K562 (cell line): ENCODE results near the gene NR1H2. TPM values are rescaled to one million over a fixed set of nuclear protein-coding genes. Genes with fewer than 3 reads are reported as not detected.

Source experiments
- CLOCK ChIP-seq: fragments of 250-450 bp; sonication (Bioruptor Pico); IDR thresholded peaks from 2 replicates; pipeline ENCODE4 v1.4.0; 2020; ENCODE audit warnings: mild to moderate bottlenecking, moderate library complexity, borderline replicate concordance
- FOXA3 ChIP-seq, 2 experiments: fragments of 450-650 bp in 1 of 2; sonication (generic) in 1 of 2; formaldehyde crosslinking; IDR thresholded peaks in 1 of 2; conservative IDR thresholded peaks in 1 of 2; 2 replicates each; pipeline versions ENCODE4 v1.4.0 to v1.8.0; 2020 to 2022; ENCODE audit warnings: mild to moderate bottlenecking in 2 of 2, missing genetic modification reagents in 1 of 2
- GTF3C2 ChIP-seq: IDR thresholded peaks from 3 replicates; pipeline ENCODE4 v1.6.1; 2011; ENCODE audit warnings: borderline replicate concordance, mild to moderate bottlenecking, moderate library complexity; ENCODE audit not compliant: insufficient read length; ENCODE audit errors: extremely low read depth
- HNRNPH1 ChIP-seq: fragments of 200-400 bp; formaldehyde crosslinking; optimal IDR thresholded peaks from 2 replicates; pipeline ENCODE3; 2017; ENCODE audit warnings: low read depth, mild to moderate bottlenecking, low read length, moderate library complexity
- KLF1 ChIP-seq: fragments of 450-650 bp; IDR thresholded peaks from 2 replicates; pipeline ENCODE4 v1.6.1; 2016; ENCODE audit warnings: missing genetic modification characterization, missing compliant biosample characterization
- MYC ChIP-seq, 2 experiments: fragments of 250-450 bp in 1 of 2; sonication (Bioruptor Pico) in 1 of 2; IDR thresholded peaks; 2 replicates each; pipeline versions ENCODE4 v1.5.1 to v1.6.1; 2012 to 2021; ENCODE audit warnings: low read depth in 2 of 2, borderline replicate concordance in 1 of 2, improper control_type of control experiment in 1 of 2, low read length in 1 of 2, mild to moderate bottlenecking in 1 of 2, moderate library complexity in 1 of 2
- PHTF2 ChIP-seq: fragments of 250-450 bp; sonication (Bioruptor Pico); IDR thresholded peaks from 2 replicates; pipeline ENCODE4 v1.5.0; 2021; ENCODE audit warnings: mild to moderate bottlenecking
- SIN3A ChIP-seq, 2 experiments: fragments of 150-350 bp in 1 of 2; IDR thresholded peaks; 2 replicates each; pipeline ENCODE4 v1.6.1; 2011 to 2016; ENCODE audit warnings: borderline replicate concordance in 2 of 2, low read depth in 2 of 2, low read length in 2 of 2, mild to moderate bottlenecking in 2 of 2, moderate library complexity in 2 of 2; ENCODE audit not compliant: control insufficient read depth in 1 of 2
- SLC30A9 ChIP-seq: fragments of 250-450 bp; sonication (Bioruptor Pico); IDR thresholded peaks from 2 replicates; pipeline ENCODE4 v1.8.0; 2022; ENCODE audit warnings: mild to moderate bottlenecking, moderate library complexity
- STAT6 ChIP-seq: sonication (generic); formaldehyde crosslinking; IDR thresholded peaks from 2 replicates; pipeline ENCODE4 v1.8.1; 2023; ENCODE audit warnings: mild to moderate bottlenecking, missing genetic modification reagents
- TEAD4 ChIP-seq, 2 experiments: sonication (generic) in 1 of 2; formaldehyde crosslinking in 1 of 2; IDR thresholded peaks; 2 replicates each; pipeline versions ENCODE4 v1.6.1 to v1.8.0; 2012 to 2022; ENCODE audit warnings: borderline replicate concordance in 1 of 2, inconsistent platforms in 1 of 2, low read length in 1 of 2, mild to moderate bottlenecking in 1 of 2, missing genetic modification reagents in 1 of 2
- ZNF146 ChIP-seq: IDR thresholded peaks from one replicate; pipeline ENCODE4 v1.6.1; 2018; ENCODE audit warnings: missing compliant biosample characterization; ENCODE audit not compliant: unreplicated experiment
- ZNF24 ChIP-seq: fragments of 450-650 bp; IDR thresholded peaks from 2 replicates; pipeline ENCODE4 v1.6.1; 2016
- ZNF668 ChIP-seq: fragments of 250-450 bp; sonication (Bioruptor Pico); IDR thresholded peaks from 2 replicates; pipeline ENCODE4 v1.8.0; 2022; ENCODE audit warnings: mild to moderate bottlenecking, inconsistent platforms
- polyA plus RNA-seq, 8 experiments: library from polyadenylated mRNA; depleted of rRNA in 4 of 8; stranded (reverse) in 5 of 8; unstranded in 3 of 8; fragments of >200 nt; fragmentation: Nextera tagmentation in 2 of 8; fragmentation: Illumina TruSeq in 1 of 8; extraction: Ambion mirVana in 2 of 8; extraction: Trizol in 1 of 8; gene quantifications; 2 replicates each; pipeline versions ENCODE4 v1.2.1 to v1.2.3, GENCODE V29; 2011 to 2014; ENCODE audit warnings: inconsistent platforms in 1 of 8, missing spikeins in 1 of 8
- total RNA-seq, 7 experiments: library from RNA; depleted of rRNA in 6 of 7; stranded (reverse); fragments of >200 nt in 6 of 7; fragmentation: Illumina TruSeq in 2 of 7; extraction: Trizol in 2 of 7; gene quantifications; 2 replicates each; pipeline versions ENCODE4 v1.2.1 to v1.2.3, GENCODE V29; 2011 to 2021; ENCODE audit warnings: low replicate concordance in 1 of 7
- TF ChIP-seq, protein P1 (sequence below): fragments of 450-650 bp; formaldehyde crosslinking; conservative IDR thresholded peaks from 2 replicates; pipeline ENCODE4 v1.4.0; 2022; ENCODE audit warnings: mild to moderate bottlenecking, missing genetic modification characterization

NR1H2 gene
- total and polyA plus RNA-seq, 9 of the 15 experiments (the other 6 are each of a cell fraction or from before 2014, with no cell fraction given), result 0.11 to 73.8 (median 24.0) TPM

- TF ChIP-seq GTF3C2 (no peak), ZNF24 (no peak), SLC30A9 (no peak), STAT6 (CRISPR knock-in tag) (no peak), HNRNPH1 (no peak), MYC (IDR thresholded peaks at IDR 0.05; ENCODE audit: low read depth, low read length) (peak; percentile 98), MYC (CRISPR knock-in tag; IDR thresholded peaks at IDR 0.05; ENCODE audit: borderline replicate concordance, low read depth) (no peak), KLF1 (tag) (no peak), SIN3A (IDR thresholded peaks at IDR 0.05; ENCODE audit: borderline replicate concordance in 2 of 2, control insufficient read depth in 1 of 2, low read depth in 2 of 2, low read length in 2 of 2) (no peak), CLOCK (CRISPR knock-in tag) (no peak), FOXA3 (CRISPR knock-in tag; conservative IDR thresholded peaks at IDR 0.05 in 1 of 2, IDR thresholded peaks at IDR 0.05 in 1 of 2) (peak in 1 of 2 experiments; percentile 17; a peak in 1 of 4 replicates), ZNF668 (CRISPR knock-in tag) (no peak), ZNF146 (no peak), PHTF2 (CRISPR knock-in tag) (no peak), TEAD4 (IDR thresholded peaks at IDR 0.05; ENCODE audit: low read length) (0 out of 2 replicates have a peak, but pooled peaks have one; percentile 32), TEAD4 (CRISPR knock-in tag; IDR thresholded peaks at IDR 0.05; ENCODE audit: borderline replicate concordance) (no peak)
- TF ChIP-seq, protein P1, sequence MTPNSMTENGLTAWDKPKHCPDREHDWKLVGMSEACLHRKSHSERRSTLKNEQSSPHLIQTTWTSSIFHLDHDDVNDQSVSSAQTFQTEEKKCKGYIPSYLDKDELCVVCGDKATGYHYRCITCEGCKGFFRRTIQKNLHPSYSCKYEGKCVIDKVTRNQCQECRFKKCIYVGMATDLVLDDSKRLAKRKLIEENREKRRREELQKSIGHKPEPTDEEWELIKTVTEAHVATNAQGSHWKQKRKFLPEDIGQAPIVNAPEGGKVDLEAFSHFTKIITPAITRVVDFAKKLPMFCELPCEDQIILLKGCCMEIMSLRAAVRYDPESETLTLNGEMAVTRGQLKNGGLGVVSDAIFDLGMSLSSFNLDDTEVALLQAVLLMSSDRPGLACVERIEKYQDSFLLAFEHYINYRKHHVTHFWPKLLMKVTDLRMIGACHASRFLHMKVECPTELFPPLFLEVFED, result no peak
Measured at GRCh38 chr19:50414864-50415660, 38.8 kb downstream of the NR1H2 start (continued).
